ENCODE results near the gene AK3.

GRCh38 chr9:4700932-4701331 is 40.1 kb downstream of the AK3 start:
- TF ChIP-seq POLR2A (IDR thresholded peaks at IDR 0.05) (no peak), POLR2AphosphoS5 (IDR thresholded peaks at IDR 0.05) (no peak)

All from upper lobe of left lung (tissue), 4 donors.